ENCODE measurements around the gene PLCD1. TPM values are rescaled to one million over a fixed set of nuclear protein-coding genes. Genes with fewer than 3 reads are reported as not detected.

The PLCD1 gene
- total and polyA plus RNA-seq, 2 of the 13 experiments (the other 11 are each of a cell fraction or from before 2014, with no cell fraction given): 10.1 to 12.4 TPM

- TF ChIP-seq ZBTB49 (CRISPR knock-in tag; IDR thresholded peaks at IDR 0.05; ENCODE audit: borderline replicate concordance): peak; percentile 30; the same call in 1 of the 2 replicates
- peak; percentile 58 for TF ChIP-seq HDAC1 (CRISPR knock-in tag; IDR thresholded peaks at IDR 0.05)
- no peak for TF ChIP-seq ZSCAN22 (CRISPR knock-in tag; IDR thresholded peaks at IDR 0.05)
- TF ChIP-seq DBP (CRISPR knock-in tag; IDR thresholded peaks at IDR 0.05; ENCODE audit: not compliant biosample characterization): no peak
- no peak for TF ChIP-seq REL (CRISPR knock-in tag; conservative IDR thresholded peaks at IDR 0.05)
- no peak for TF ChIP-seq ZXDC (CRISPR knock-in tag; IDR thresholded peaks at IDR 0.05)
- TF ChIP-seq ZNF660 (CRISPR knock-in tag; IDR thresholded peaks at IDR 0.05; ENCODE audit: borderline replicate concordance, low read depth): no peak
- no peak for TF ChIP-seq ZNF776 (CRISPR knock-in tag; IDR thresholded peaks at IDR 0.05)
- TF ChIP-seq ZNF646 (CRISPR knock-in tag; IDR thresholded peaks at IDR 0.05): peak; percentile 99
- no peak for TF ChIP-seq ARID2 (CRISPR knock-in tag; IDR thresholded peaks at IDR 0.05; ENCODE audit: borderline replicate concordance)
- TF ChIP-seq KDM2A (CRISPR knock-in tag; IDR thresholded peaks at IDR 0.05; ENCODE audit: borderline replicate concordance, low read depth): peak; percentile 81
- TF ChIP-seq ZGPAT (CRISPR knock-in tag; IDR thresholded peaks at IDR 0.05): no peak
- peak; percentile 75; the same call in 1 of the 2 replicates for TF ChIP-seq HDAC2 (CRISPR knock-in tag; IDR thresholded peaks at IDR 0.05)
- no peak for TF ChIP-seq PAF1 (CRISPR knock-in tag; IDR thresholded peaks at IDR 0.05)
- 0 out of 2 replicates have a peak, but pooled peaks have one; percentile 62 for TF ChIP-seq ZNF709 (CRISPR knock-in tag; IDR thresholded peaks at IDR 0.05)
Measured at GRCh38 chr3:38004415-38005075, 24.9 kb downstream of the PLCD1 start (continued).

Data from HepG2 (cell line).